ENCODE data around the gene WAS. TPM values are rescaled to one million over a fixed set of nuclear protein-coding genes. Genes with fewer than 3 reads are reported as not detected.
A peak's percentile ranks its signal among the peaks of the same experiment; 100 is the strongest.

Gene WAS
- total and polyA plus RNA-seq, 4 donors: 1.0 to 5.6 (median 4.1) TPM

GRCh38 chrX:48702032-48702431, 18.4 kb downstream of the WAS start:
- H3K36me3 ChIP-seq (ENCODE audit: control insufficient read depth in 4 of 4, insufficient read depth in 3 of 4, low read depth in 1 of 4, low read length in 3 of 4): peaks cover 0 to 14% (median 3%) of the 10 kb centered on the region in 4 donors

DNA sequence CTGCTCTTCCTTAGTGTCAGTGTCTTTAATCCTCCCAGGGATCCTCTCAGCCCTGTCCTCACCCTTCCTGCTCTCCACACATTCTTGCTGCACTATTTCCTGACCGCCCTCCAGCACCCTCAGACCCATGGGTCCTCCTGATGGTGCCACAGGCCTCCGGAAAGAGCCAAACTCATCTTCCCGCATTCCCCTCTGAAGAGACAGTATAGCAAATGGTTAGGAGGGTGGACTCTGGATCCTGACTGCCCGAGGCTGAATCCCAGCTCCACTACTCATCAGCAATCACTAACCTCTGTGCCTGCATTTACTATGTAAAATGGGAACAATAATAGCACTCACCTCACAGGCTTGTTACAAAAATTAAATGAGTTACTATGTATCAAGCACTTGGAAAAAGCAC, 19.1 kb downstream of the WAS start:
- H3K27me3 ChIP-seq (ENCODE audit: control insufficient read depth in 4 of 4, insufficient read depth in 4 of 4, low read length in 3 of 4): no peaks in the 10 kb centered on the region
- TF ChIP-seq, protein P1, sequence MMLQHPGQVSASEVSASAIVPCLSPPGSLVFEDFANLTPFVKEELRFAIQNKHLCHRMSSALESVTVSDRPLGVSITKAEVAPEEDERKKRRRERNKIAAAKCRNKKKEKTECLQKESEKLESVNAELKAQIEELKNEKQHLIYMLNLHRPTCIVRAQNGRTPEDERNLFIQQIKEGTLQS (IDR thresholded peaks at IDR 0.05): no peak
- no peak for TF ChIP-seq NR2F2 (IDR thresholded peaks at IDR 0.05)
- no peak for TF ChIP-seq TAF1 (conservative IDR thresholded peaks at IDR 0.05)
- TF ChIP-seq CTCF (IDR thresholded peaks at IDR 0.05; ENCODE audit: low read depth, low read length, missing input control): no peak
- TF ChIP-seq, protein P2, sequence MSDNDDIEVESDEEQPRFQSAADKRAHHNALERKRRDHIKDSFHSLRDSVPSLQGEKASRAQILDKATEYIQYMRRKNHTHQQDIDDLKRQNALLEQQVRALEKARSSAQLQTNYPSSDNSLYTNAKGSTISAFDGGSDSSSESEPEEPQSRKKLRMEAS (IDR thresholded peaks at IDR 0.05): no peak
- no peaks in the 10 kb centered on the region for H3K9me3 ChIP-seq (ENCODE audit: control insufficient read depth in 4 of 4, low read length in 3 of 4)
- peaks cover under 1 to 14% (median 3%) of the 10 kb centered on the region in 4 donors for H3K36me3 ChIP-seq (ENCODE audit: control insufficient read depth in 4 of 4, insufficient read depth in 3 of 4, low read depth in 1 of 4, low read length in 3 of 4)
- H3K4me1 ChIP-seq (ENCODE audit: control insufficient read depth in 4 of 4, insufficient read depth in 4 of 4, low read length in 3 of 4): peaks cover 0 to 10% (median 8%) of the 10 kb centered on the region in 4 donors
- DNase-seq (ENCODE audit: low spot score): no peak
- WGBS: 76% methylated on average over 4 of the region's 4 CpGs
- no peak overlapping the region for H3K9ac ChIP-seq (ENCODE audit: low read depth in 1 of 2, low read length in 2 of 2)
- no peak overlapping the region for H3K27ac ChIP-seq (ENCODE audit: low read depth in 1 of 2, low read length in 2 of 2)
- H3K4me3 ChIP-seq (ENCODE audit: low read depth in 1 of 3, low read length in 3 of 3): no peak overlapping the region

More at GRCh38 chrX:48702032-48702431, 18.4 kb downstream of the WAS start:
- Histone ChIP-seq H3K27me3 (ENCODE audit: control insufficient read depth in 4 of 4, insufficient read depth in 4 of 4, low read length in 3 of 4) (no peaks in the 10 kb centered on the region), H3K4me3 (ENCODE audit: low read depth in 1 of 3, low read length in 3 of 3) (no peak overlapping the region), H3K9ac (ENCODE audit: low read depth in 1 of 2, low read length in 2 of 2) (no peak overlapping the region), H3K4me1 (ENCODE audit: control insufficient read depth in 4 of 4, insufficient read depth in 4 of 4, low read length in 3 of 4) (peaks cover 3 to 15% (median 12%) of the 10 kb centered on the region in 4 donors), H3K9me3 (ENCODE audit: control insufficient read depth in 4 of 4, low read length in 3 of 4) (no peaks in the 10 kb centered on the region), H3K27ac (ENCODE audit: low read depth in 1 of 2, low read length in 2 of 2) (no peak overlapping the region)
- no peak for TF ChIP-seq NR2F2 (IDR thresholded peaks at IDR 0.05)
- TF ChIP-seq FOXA2 (IDR thresholded peaks at IDR 0.05): no peak
- TF ChIP-seq RAD21 (IDR thresholded peaks at IDR 0.05): no peak
- no peak for TF ChIP-seq FOXA1 (IDR thresholded peaks at IDR 0.05)
- 90% methylated on average over 2 of the region's 2 CpGs for WGBS
- peak; percentile 58 for DNase-seq (ENCODE audit: low spot score)

DNA sequence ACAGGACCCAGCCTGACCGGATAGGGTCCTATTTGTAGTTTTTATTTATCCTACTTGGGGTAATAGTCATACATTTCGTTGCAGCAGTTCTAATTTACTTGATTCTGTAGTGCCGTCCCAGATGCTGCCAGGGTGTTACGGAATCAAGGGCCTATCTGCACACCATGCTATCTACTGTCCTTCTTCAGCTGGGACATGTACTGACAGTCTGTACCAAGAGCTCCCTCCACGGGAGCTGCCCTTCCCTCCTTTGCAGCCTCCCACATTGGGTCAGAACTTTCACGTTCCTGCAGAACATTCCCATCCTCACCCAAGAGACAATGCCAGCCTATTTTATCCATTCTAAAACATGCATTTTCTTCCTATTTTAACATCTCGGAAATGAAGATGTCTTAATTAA, 19.6 kb downstream of the WAS start:
- Histone ChIP-seq H3K36me3 (ENCODE audit: control insufficient read depth in 4 of 4, insufficient read depth in 3 of 4, low read depth in 1 of 4, low read length in 3 of 4) (peaks cover 2 to 14% (median 4%) of the 10 kb centered on the region in 4 donors), H3K9me3 (ENCODE audit: control insufficient read depth in 4 of 4, low read length in 3 of 4) (no peaks in the 10 kb centered on the region)
- WGBS: 92% methylated on average over 7 of the region's 7 CpGs

More for the DNA sequence above, 19.6 kb downstream of the WAS start:
- no peak overlapping the region for H3K27ac ChIP-seq (ENCODE audit: low read depth in 1 of 2, low read length in 2 of 2)
- no peak overlapping the region for H3K9ac ChIP-seq (ENCODE audit: low read depth in 1 of 2, low read length in 2 of 2)
- H3K4me3 ChIP-seq (ENCODE audit: low read depth in 1 of 3, low read length in 3 of 3): no peak overlapping the region
- DNase-seq (ENCODE audit: low spot score): no peak
- TF ChIP-seq FOXA2 (IDR thresholded peaks at IDR 0.05): no peak
- no peak for TF ChIP-seq JUND (IDR thresholded peaks at IDR 0.05)
- TF ChIP-seq TAF1 (conservative IDR thresholded peaks at IDR 0.05): no peak
- TF ChIP-seq, protein P3, sequence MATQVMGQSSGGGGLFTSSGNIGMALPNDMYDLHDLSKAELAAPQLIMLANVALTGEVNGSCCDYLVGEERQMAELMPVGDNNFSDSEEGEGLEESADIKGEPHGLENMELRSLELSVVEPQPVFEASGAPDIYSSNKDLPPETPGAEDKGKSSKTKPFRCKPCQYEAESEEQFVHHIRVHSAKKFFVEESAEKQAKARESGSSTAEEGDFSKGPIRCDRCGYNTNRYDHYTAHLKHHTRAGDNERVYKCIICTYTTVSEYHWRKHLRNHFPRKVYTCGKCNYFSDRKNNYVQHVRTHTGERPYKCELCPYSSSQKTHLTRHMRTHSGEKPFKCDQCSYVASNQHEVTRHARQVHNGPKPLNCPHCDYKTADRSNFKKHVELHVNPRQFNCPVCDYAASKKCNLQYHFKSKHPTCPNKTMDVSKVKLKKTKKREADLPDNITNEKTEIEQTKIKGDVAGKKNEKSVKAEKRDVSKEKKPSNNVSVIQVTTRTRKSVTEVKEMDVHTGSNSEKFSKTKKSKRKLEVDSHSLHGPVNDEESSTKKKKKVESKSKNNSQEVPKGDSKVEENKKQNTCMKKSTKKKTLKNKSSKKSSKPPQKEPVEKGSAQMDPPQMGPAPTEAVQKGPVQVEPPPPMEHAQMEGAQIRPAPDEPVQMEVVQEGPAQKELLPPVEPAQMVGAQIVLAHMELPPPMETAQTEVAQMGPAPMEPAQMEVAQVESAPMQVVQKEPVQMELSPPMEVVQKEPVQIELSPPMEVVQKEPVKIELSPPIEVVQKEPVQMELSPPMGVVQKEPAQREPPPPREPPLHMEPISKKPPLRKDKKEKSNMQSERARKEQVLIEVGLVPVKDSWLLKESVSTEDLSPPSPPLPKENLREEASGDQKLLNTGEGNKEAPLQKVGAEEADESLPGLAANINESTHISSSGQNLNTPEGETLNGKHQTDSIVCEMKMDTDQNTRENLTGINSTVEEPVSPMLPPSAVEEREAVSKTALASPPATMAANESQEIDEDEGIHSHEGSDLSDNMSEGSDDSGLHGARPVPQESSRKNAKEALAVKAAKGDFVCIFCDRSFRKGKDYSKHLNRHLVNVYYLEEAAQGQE (IDR thresholded peaks at IDR 0.05): no peak
- TF ChIP-seq, protein P2 (IDR thresholded peaks at IDR 0.05): no peak
- TF ChIP-seq NR2F2 (IDR thresholded peaks at IDR 0.05): no peak
- TF ChIP-seq, protein P4, sequence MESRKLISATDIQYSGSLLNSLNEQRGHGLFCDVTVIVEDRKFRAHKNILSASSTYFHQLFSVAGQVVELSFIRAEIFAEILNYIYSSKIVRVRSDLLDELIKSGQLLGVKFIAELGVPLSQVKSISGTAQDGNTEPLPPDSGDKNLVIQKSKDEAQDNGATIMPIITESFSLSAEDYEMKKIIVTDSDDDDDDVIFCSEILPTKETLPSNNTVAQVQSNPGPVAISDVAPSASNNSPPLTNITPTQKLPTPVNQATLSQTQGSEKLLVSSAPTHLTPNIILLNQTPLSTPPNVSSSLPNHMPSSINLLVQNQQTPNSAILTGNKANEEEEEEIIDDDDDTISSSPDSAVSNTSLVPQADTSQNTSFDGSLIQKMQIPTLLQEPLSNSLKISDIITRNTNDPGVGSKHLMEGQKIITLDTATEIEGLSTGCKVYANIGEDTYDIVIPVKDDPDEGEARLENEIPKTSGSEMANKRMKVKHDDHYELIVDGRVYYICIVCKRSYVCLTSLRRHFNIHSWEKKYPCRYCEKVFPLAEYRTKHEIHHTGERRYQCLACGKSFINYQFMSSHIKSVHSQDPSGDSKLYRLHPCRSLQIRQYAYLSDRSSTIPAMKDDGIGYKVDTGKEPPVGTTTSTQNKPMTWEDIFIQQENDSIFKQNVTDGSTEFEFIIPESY (IDR thresholded peaks at IDR 0.05): no peak
- no peak for TF ChIP-seq EGR1 (IDR thresholded peaks at IDR 0.05; ENCODE audit: low read depth in 2 of 2)
- no peak for TF ChIP-seq GABPA (IDR thresholded peaks at IDR 0.05 in 1 of 2, conservative IDR thresholded peaks at IDR 0.05 in 1 of 2)
- no peak for TF ChIP-seq HNF4A (conservative IDR thresholded peaks at IDR 0.05)
- peaks cover 0 to 10% (median 8%) of the 10 kb centered on the region in 4 donors for H3K4me1 ChIP-seq (ENCODE audit: control insufficient read depth in 4 of 4, insufficient read depth in 4 of 4, low read length in 3 of 4)
- H3K27me3 ChIP-seq (ENCODE audit: control insufficient read depth in 4 of 4, insufficient read depth in 4 of 4, low read length in 3 of 4): no peaks in the 10 kb centered on the region

Measured in liver (tissue), 9 donors.